ENCODE results near the gene ADGRB3.

- no peak for TF ChIP-seq EZH2phosphoT487 (IDR thresholded peaks at IDR 0.05; ENCODE audit: insufficient read depth, low read depth)
- TF ChIP-seq EZH2 (IDR thresholded peaks at IDR 0.05; ENCODE audit: insufficient read depth, poor library complexity, severe bottlenecking) = no peak
Measured at GRCh38 chr6:68988698-68989097, 353.6 kb downstream of the ADGRB3 start.
